Dendritic cell treated with granulocyte-macrophage colony-stimulating factor and Interleukin-4, amounts not matched to agents 40 ng/mL and 50 ng/mL, for 4 days (primary cell): Measurements from ENCODE around the gene WWC1.
A peak's percentile ranks its signal among the peaks of the same experiment; 100 is the strongest.
"Not testable (repeated sequence)": the region's sequence is repeated elsewhere in the genome, so short reads cannot be mapped to it uniquely, and the experiment has no call there.

Experiments used
- H3K27ac Mint-ChIP-seq: one replicate; pipeline ENCODE4 v1.8.0; 2022; ENCODE audit warnings: mild to moderate bottlenecking, mixed read lengths
- H3K27me3 Mint-ChIP-seq: one replicate; pipeline ENCODE4 v1.8.0; 2022; ENCODE audit warnings: mild to moderate bottlenecking, mixed read lengths
- H3K36me3 Mint-ChIP-seq: one replicate; pipeline ENCODE4 v1.8.0; 2022; ENCODE audit warnings: low read depth, mixed read lengths
- H3K4me1 Mint-ChIP-seq: one replicate; pipeline ENCODE4 v1.8.0; 2022; ENCODE audit warnings: low read depth, mixed read lengths
- H3K4me3 Mint-ChIP-seq: one replicate; pipeline ENCODE4 v1.8.0; 2022; ENCODE audit warnings: mild to moderate bottlenecking, moderate library complexity, mixed read lengths
- H3K9me3 Mint-ChIP-seq: one replicate; pipeline ENCODE4 v1.8.0; 2022; ENCODE audit warnings: mixed read lengths
- intact Hi-C: fragments of 100-400 bp; cut with micrococcal nuclease; formaldehyde crosslinking; loops from one replicate; pipeline ENCODE4 v1.15.0; 2022

The WWC1 gene

DNA sequence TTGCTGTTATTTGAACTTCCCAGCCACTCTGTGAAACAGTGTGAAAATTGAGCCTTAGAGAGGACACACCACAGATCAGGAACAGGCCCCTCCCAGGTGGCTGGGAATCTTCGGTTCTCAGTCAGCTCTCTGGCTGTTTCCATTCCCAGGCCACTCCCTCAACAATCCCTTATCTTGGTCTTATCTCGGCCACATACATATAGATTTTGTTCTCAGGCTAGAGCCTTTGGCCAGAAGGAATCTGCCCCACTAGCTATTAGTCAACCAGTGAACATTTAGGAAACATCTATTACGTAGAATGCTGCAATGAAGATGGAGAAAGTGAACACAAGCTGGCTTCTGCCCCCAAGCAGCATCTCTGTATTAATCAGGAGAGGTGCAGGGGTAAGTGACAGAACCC lies 21.0 kb upstream of the WWC1 start:
- peaks cover 11% of the 10 kb centered on the region for H3K4me1 Mint-ChIP-seq
- no peak overlapping the region for H3K4me3 Mint-ChIP-seq
- H3K9me3 Mint-ChIP-seq, result no peaks in the 10 kb centered on the region

DNA sequence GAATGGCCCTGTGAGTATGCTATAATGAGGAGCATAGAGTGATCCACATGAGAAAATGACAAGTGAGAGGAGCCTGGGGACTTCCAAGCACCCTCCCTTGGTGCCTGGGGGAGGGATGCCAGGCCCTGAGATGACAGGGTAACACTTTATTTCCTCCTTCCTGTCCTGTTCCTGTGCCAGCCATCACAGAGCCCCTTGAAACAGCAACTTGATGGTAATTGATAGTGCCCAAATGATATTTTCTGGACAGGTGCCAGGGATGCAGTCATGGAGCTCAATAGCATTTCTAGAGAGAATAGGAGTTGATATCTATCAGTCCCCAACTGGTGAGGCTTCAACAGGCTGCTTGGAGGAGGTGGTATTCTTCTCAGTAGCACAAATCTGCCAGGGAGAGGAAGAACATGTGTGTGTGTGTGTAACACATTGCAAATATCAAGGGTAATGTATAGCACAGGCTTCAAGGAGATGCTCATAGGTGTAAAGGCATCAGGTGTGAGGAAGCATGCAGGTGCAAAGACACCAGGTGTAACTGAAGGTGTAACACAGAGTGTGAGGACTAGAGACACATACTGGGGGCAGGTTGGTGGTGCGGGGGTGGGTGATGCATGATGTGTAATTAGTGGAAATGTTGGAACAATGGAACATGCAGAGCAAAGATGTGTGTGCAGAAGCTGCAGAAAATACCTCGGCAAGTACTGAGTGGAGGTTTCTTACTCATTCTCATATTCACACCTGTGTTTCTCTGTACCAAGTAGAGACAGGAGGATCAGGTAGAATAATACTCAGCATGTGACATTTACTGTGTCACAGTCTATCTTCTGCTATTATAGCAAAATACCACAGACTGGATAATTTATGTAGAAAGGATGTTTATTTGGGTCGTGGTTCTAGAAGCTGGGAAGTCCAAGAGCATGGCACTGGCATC lies 18.1 kb upstream of the WWC1 start:
- no peak overlapping the region for H3K4me3 Mint-ChIP-seq
- H3K4me1 Mint-ChIP-seq, result peaks cover 11% of the 10 kb centered on the region
- no peak overlapping the region for H3K27ac Mint-ChIP-seq
- intact Hi-C loops, result no loop called here
- H3K9me3 Mint-ChIP-seq, result no peaks in the 10 kb centered on the region
- no peaks in the 10 kb centered on the region for H3K36me3 Mint-ChIP-seq
- peaks cover 17% of the 10 kb centered on the region for H3K27me3 Mint-ChIP-seq

More for the DNA sequence above, 21.0 kb upstream of the WWC1 start:
- peaks cover 12% of the 10 kb centered on the region for H3K27me3 Mint-ChIP-seq
- intact Hi-C loops, result no loop called here
- H3K27ac Mint-ChIP-seq, result no peak overlapping the region
- H3K36me3 Mint-ChIP-seq, result no peaks in the 10 kb centered on the region

DNA sequence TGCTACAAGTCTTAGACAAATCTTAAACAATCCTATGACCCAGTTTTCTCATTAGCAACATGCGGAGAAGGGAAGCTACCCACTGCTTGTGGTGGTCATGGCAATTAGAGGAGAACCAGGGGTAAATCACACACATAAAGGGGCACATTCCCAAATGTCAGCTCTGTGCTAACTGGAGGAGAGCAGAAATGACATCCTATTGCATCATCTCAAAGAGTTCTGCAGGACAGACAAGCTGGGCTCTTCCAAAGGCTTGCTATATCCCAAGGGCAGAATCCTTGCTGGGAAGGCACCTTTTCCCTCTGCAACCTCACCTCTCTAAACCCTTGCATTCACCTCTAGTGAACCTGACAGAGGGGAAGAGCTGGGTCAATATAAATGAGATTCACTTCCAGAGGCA lies 17.0 kb upstream of the WWC1 start:
- Mint-ChIP-seq H3K36me3 (no peaks in the 10 kb centered on the region), H3K9me3 (no peaks in the 10 kb centered on the region), H3K27me3 (peaks cover 8% of the 10 kb centered on the region), H3K4me1 (peaks cover 3% of the 10 kb centered on the region), H3K4me3 (no peak overlapping the region), H3K27ac (no peak overlapping the region)
- intact Hi-C loops, result no loop called here

DNA sequence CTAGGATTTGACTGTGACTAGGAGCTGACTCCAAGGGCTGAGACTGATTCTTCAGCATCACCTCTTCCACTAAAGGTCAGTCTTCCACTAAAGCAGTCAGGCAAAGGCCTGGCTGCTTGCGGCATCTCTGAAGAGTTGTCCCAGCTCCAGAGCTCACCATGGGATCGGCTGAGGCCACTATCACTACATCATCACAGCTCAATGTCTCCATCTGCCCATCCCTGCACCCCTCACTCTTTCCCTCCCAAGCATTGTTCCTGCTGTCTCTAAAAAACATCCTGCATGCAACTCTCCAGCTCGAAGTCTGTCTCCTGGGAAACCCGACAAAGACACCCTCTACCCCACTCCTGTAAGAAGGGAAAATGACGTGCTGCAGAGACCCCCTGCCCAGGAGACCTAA lies 15.5 kb upstream of the WWC1 start:
- intact Hi-C loops, result no loop called here
- H3K4me3 Mint-ChIP-seq, result no peak overlapping the region
- no peaks in the 10 kb centered on the region for H3K9me3 Mint-ChIP-seq
- no peak overlapping the region for H3K27ac Mint-ChIP-seq
- peaks cover 8% of the 10 kb centered on the region for H3K27me3 Mint-ChIP-seq
- no peaks in the 10 kb centered on the region for H3K4me1 Mint-ChIP-seq
- no peaks in the 10 kb centered on the region for H3K36me3 Mint-ChIP-seq

DNA sequence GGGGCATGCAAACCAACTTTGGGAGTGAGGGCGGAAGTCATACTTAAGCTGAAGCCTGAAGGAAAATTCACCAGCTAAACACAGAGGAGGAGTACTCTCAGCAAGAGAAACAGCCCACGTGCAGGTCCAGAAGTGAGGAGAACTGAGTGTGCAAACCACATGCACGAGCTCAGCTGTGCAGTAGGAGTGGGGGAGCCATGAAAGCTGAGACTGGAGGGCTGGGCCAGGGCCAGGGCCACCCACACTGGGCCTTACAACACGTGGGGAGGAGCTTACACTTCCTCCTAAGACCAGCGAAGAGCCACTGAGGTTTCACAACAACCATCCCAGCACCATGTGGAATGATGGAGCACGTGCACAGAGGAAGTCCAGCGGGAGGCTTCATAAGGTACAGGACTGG lies 9.3 kb upstream of the WWC1 start:
- Mint-ChIP-seq H3K27me3 (peaks cover 25% of the 10 kb centered on the region), H3K27ac (no peak overlapping the region), H3K9me3 (peaks cover 40% of the 10 kb centered on the region), H3K36me3 (no peaks in the 10 kb centered on the region), H3K4me1 (peaks cover 16% of the 10 kb centered on the region), H3K4me3 (no peak overlapping the region)
- intact Hi-C loops, result no loop called here

DNA sequence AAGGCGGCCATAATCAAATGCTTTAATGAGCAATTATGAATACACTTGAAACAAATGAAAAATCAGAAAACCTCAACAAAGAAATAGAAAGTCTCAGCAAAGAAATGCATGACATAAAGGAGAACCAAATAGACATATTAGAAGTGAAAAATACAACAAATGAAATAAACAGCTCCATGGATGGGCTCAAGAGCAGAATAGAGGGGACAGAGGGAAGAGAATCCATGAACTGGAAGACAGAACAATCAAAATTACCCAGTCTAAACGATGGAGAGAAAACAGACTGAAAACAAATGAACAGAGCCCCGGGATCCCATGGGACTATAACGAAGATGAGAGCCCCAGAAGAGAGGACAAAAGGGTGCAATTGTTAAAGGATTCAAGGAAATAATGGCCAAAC lies 6.6 kb upstream of the WWC1 start:
- Mint-ChIP-seq H3K36me3 (no peaks in the 10 kb centered on the region), H3K4me3 (no peak overlapping the region), H3K27ac (no peak overlapping the region), H3K27me3 (peaks cover 43% of the 10 kb centered on the region), H3K4me1 (peaks cover 17% of the 10 kb centered on the region), H3K9me3 (peaks cover 40% of the 10 kb centered on the region)
- intact Hi-C loops, result no loop called here

DNA sequence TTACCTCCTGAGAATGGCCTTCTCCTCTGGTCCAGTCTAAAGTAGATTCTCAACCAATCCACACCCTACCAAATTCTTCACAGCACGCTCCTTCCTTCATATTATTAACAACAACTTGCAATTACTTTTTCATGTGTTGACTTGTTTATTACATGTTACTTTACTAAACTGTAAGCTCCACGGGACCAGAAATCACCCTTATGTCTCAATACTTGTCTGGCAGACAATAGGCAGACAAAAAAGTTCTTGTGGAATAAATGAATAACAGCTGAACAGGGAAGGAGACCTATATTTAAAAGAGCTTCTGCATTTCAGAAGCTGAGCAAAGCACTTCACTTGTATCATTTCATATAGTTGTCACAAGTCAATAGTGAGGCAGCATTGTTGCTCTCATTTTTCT lies 5.7 kb upstream of the WWC1 start:
- H3K36me3 Mint-ChIP-seq, result no peaks in the 10 kb centered on the region
- intact Hi-C loops, result no loop called here
- H3K4me3 Mint-ChIP-seq, result no peak overlapping the region
- peaks cover 21% of the 10 kb centered on the region for H3K4me1 Mint-ChIP-seq
- H3K27me3 Mint-ChIP-seq, result peaks cover 49% of the 10 kb centered on the region
- no peak overlapping the region for H3K27ac Mint-ChIP-seq
- peaks cover 40% of the 10 kb centered on the region for H3K9me3 Mint-ChIP-seq

DNA sequence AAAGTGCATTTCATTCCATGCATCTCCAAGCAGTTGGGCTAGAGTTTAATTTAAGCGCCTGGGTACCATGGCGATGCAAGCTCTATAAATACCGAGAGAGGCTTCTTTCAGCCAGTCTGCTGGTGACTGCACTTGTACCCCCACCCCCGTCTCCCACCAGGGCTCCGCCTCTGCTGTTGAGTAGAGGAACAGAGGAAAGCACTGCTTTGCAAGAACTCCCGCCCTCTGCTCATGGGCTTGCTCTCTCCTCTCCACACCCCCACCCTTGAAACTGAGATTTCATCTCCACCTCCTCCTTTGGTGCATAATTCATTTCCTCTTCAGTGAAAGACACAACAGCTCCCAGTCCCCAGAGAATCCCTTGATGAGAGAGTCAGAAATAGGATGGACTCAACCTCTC lies 5.1 kb upstream of the WWC1 start:
- Mint-ChIP-seq H3K36me3 (no peaks in the 10 kb centered on the region), H3K27me3 (peaks cover 56% of the 10 kb centered on the region), H3K27ac (no peak overlapping the region), H3K4me1 (peaks cover 28% of the 10 kb centered on the region), H3K4me3 (no peak overlapping the region), H3K9me3 (peaks cover 39% of the 10 kb centered on the region)
- intact Hi-C loops, result no loop called here

DNA sequence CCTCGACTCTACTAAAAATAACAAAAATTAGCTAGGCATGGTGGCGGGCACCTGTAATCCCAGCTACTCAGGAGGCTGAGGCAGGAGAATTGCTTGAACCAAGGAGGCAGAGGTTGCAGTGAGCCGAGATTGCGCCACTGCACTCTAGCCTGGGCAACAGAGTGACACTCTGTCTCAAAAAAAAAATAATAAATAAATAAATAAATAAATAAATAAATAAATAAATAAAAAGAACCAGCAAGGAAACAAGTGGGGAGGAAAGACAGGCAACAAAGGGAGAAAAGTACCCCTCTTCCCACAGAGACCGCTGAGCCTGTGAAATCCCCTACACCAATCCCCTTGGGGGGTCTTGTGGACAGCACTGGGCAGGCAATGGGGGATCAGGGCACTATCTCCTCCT lies 4.6 kb upstream of the WWC1 start:
- Mint-ChIP-seq H3K9me3 (peaks cover 35% of the 10 kb centered on the region), H3K27me3 (peaks cover 57% of the 10 kb centered on the region), H3K4me1 (peaks cover 24% of the 10 kb centered on the region)
- H3K4me3 Mint-ChIP-seq, intact Hi-C loops, H3K27ac Mint-ChIP-seq, H3K36me3 Mint-ChIP-seq: not testable (repeated sequence)

DNA sequence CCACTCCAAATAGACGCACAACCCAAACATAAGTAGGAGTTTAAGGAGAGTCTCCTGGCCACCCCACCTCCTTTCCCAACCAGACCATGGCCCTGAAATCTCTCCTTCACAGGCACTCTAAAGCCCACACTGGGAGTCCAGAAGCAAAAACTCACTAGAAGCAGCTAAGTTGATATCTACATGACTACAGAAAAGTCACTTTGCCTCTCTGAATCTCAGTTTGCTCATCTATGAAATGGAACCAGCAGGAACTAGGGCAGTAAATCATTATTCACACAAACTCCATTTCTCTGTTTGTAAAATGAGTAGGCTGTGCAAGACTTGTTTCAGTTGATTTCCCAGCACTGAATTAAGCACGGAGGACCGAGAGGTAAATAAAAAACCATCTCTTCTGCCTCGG lies 4.1 kb upstream of the WWC1 start:
- peaks cover 30% of the 10 kb centered on the region for H3K9me3 Mint-ChIP-seq
- peaks cover 61% of the 10 kb centered on the region for H3K27me3 Mint-ChIP-seq
- H3K4me1 Mint-ChIP-seq, result peaks cover 19% of the 10 kb centered on the region
- no peaks in the 10 kb centered on the region for H3K36me3 Mint-ChIP-seq
- no peak overlapping the region for H3K27ac Mint-ChIP-seq
- H3K4me3 Mint-ChIP-seq, result no peak overlapping the region
- intact Hi-C loops, result no loop called here

DNA sequence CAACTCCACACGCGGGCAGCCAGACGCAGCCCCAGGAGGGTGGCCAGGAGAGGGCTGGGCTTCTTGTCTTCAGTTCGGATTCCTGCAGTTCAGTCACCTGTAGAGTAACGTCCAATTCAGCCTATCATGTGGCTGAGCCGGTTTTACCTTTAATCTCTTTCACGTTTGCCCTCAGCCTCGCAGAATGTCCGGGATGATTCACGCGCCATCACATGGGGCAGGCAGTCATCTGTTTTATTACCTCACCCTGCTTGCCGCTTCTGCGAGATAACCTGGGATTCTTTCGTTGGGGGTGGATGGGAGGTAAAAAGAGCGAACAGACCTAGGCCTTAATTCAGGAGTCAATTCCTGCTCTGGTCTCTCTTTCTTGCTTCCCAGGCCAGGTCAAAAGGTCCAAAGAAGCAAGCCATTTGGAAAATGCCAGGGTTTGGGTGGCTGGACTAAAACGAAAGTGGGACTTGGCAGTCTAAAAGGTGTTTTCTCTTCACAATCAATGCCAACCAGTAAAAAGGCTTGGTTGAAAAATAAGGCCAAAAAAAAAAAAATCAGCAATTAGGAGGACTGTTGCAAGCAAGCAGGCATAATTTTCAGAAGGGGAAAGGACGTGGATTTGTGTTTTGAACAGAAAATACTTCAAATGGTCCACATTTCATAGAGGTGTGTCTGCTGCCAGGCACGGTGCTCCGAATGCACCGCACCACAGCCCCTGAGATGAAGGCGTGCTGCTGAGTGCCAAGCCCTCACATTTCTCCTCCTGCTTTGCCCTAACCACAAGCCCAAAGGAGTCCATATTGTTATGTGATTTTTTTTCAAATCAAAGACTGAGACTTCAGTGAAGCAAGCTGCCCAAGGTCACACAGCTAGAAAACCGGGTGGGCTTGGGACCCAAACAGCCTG lies 2.8 kb upstream of the WWC1 start:
- intact Hi-C loops, result no loop called here
- Mint-ChIP-seq H3K27me3 (peaks cover 72% of the 10 kb centered on the region), H3K4me3 (no peak overlapping the region), H3K27ac (no peak overlapping the region), H3K4me1 (peaks cover 17% of the 10 kb centered on the region), H3K36me3 (no peaks in the 10 kb centered on the region), H3K9me3 (peaks cover 21% of the 10 kb centered on the region)

DNA sequence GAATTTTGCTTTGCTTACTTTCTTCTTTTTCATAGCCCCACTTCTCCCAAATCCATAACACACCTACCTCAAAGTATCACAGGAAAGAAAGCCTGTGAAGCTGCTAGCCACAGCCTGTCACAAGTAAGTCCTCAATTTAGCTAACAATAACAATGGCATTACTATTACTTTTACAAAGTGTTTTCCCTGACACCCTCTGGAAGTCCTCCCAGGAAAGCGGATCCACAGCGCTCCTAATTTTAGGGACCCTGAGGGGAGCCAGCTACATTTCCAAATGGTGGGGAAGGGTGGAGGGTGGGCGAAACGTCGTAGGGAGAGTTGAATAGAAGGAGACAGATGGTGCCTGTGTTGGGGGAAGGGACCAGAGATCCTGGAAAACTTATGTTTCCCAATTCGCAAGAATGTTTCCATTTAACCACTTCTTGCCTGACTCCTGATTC lies 523 bp upstream of the WWC1 start:
- H3K9me3 Mint-ChIP-seq, result no peaks in the 10 kb centered on the region
- H3K4me1 Mint-ChIP-seq, result peaks cover 17% of the 10 kb centered on the region
- no peaks in the 10 kb centered on the region for H3K36me3 Mint-ChIP-seq
- peak overlapping the region; percentile 57 for H3K4me3 Mint-ChIP-seq
- H3K27me3 Mint-ChIP-seq, result peaks cover 75% of the 10 kb centered on the region
- intact Hi-C loops, result no loop called here
- H3K27ac Mint-ChIP-seq, result no peak overlapping the region

DNA sequence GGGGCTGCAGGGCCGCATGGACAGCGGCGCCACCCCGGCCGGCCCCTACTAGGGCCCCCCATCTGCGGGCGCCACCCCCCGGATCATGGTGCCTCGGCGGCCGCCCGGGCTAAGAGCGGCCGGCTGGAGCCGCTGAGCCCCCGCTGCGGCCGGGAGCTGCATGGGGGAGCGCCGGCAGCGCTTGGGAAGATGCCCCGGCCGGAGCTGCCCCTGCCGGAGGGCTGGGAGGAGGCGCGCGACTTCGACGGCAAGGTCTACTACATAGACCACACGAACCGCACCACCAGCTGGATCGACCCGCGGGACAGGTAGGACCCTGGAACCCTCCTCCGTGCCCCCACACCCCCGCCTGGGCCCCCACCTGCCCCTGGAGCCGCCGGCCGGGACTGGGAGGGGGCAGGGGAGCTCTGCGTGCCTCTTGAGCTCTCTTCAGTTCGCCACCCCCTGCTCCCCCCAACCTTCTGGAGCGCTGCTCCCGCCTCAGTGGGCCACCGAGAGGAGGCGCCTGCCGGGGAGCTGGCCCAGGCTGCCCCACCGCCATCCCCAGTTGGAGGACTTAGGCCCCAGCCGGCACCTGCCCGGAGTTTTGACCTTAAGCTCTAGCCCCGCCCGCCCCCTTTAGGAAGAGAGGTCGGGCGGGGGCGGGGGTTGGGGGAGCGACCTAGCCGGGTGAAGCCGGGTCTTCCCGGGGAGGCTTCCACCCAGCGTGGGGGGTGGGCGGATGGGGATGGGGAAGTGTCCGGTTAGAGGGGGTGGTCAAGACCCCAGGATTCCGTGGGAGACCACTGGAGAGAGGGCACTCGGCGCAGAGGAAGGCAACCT lies 730 bp downstream of the WWC1 start:
- peaks cover 12% of the 10 kb centered on the region for H3K4me1 Mint-ChIP-seq
- H3K36me3 Mint-ChIP-seq, result no peaks in the 10 kb centered on the region
- intact Hi-C loops, result no loop called here
- no peak overlapping the region for H3K27ac Mint-ChIP-seq
- no peaks in the 10 kb centered on the region for H3K9me3 Mint-ChIP-seq
- H3K4me3 Mint-ChIP-seq, result no peak overlapping the region
- H3K27me3 Mint-ChIP-seq, result peaks cover 69% of the 10 kb centered on the region
